Measurements from ENCODE around the gene CCDC195.
"Not testable (repeated sequence)": the region's sequence is repeated elsewhere in the genome, so short reads cannot be mapped to it uniquely, and the experiment has no call there.

Gene CCDC195

GRCh38 chr2:224671731-224672130 lies 44.4 kb downstream of the CCDC195 start:
- TF ChIP-seq, protein P1, sequence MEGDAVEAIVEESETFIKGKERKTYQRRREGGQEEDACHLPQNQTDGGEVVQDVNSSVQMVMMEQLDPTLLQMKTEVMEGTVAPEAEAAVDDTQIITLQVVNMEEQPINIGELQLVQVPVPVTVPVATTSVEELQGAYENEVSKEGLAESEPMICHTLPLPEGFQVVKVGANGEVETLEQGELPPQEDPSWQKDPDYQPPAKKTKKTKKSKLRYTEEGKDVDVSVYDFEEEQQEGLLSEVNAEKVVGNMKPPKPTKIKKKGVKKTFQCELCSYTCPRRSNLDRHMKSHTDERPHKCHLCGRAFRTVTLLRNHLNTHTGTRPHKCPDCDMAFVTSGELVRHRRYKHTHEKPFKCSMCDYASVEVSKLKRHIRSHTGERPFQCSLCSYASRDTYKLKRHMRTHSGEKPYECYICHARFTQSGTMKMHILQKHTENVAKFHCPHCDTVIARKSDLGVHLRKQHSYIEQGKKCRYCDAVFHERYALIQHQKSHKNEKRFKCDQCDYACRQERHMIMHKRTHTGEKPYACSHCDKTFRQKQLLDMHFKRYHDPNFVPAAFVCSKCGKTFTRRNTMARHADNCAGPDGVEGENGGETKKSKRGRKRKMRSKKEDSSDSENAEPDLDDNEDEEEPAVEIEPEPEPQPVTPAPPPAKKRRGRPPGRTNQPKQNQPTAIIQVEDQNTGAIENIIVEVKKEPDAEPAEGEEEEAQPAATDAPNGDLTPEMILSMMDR (IDR thresholded peaks at IDR 0.05; ENCODE audit: insufficient read depth, missing control alignments): no peak
- no peak for DNase-seq (ENCODE audit: insufficient read length, low spot score)
- no peak for FAIRE-seq

DNA sequence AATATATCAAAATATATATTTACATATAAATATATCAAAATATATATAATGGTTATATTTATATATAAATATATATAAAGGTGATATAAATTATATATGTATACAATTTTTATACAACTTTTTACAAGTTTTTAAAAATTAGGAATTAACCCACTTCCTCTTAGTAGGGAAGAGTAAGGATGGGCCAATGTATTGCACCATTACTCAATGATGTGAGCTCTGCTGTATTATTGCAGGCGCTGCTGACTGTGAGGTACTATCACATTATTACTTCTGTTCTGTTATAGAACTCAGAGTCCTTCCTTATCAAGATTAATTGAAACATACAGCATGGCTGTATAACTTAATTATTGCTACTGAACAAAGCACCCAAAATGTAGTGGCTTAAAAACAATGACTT lies 46.0 kb downstream of the CCDC195 start:
- TF ChIP-seq, protein P1 (IDR thresholded peaks at IDR 0.05; ENCODE audit: insufficient read depth, missing control alignments): no peak
- FAIRE-seq: no peak
- DNase-seq (ENCODE audit: insufficient read length, low spot score): no peak

GRCh38 chr2:224669449-224669848 lies 46.7 kb downstream of the CCDC195 start:
- TF ChIP-seq, protein P1 (IDR thresholded peaks at IDR 0.05; ENCODE audit: insufficient read depth, missing control alignments): no peak
- no peak for DNase-seq (ENCODE audit: insufficient read length, low spot score)
- no peak for FAIRE-seq

- TF ChIP-seq, protein P1 (IDR thresholded peaks at IDR 0.05; ENCODE audit: insufficient read depth, missing control alignments): no peak
- FAIRE-seq: no peak
- no peak for DNase-seq (ENCODE audit: insufficient read length, low spot score)
Measured at GRCh38 chr2:224668123-224668909, 47.8 kb downstream of the CCDC195 start.

DNA sequence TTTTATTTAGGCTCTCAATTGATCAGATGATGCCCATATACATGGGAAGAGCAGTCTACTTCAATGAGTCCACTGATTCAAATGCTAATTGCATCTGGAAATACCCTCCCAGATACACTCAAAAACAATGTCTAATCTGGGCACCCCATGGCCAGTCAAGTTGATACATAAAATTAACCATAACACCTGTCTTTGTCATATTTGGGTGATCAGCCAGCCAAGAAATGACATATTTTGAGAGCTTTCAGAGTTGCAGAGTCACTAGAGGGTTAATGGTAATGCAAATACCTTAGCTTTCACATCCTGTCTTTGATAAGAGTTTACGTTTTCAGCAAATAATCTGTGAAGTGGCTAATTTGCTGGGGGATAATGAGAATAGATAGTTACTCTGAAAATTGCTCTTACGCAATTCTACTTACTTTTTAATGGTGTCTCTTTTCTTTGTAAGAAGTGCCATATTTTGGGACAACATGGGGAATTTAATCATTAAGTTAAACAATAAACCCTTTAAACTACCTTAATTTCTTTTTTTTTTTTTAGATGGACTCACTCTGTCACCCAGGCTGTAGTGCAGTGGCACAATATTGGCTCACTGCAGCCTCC lies 49.1 kb downstream of the CCDC195 start:
- FAIRE-seq (no peak), DNase-seq (ENCODE audit: insufficient read length, low spot score) (no peak)
- TF ChIP-seq, protein P1 (IDR thresholded peaks at IDR 0.05; ENCODE audit: insufficient read depth, missing control alignments): no peak

- FAIRE-seq; DNase-seq (ENCODE audit: insufficient read length, low spot score): not testable (repeated sequence)
Measured at GRCh38 chr2:224663322-224663721, 52.8 kb downstream of the CCDC195 start.

GRCh38 chr2:224661708-224662107 lies 54.5 kb downstream of the CCDC195 start:
- FAIRE-seq; DNase-seq (ENCODE audit: insufficient read length, low spot score): not testable (repeated sequence)

DNA sequence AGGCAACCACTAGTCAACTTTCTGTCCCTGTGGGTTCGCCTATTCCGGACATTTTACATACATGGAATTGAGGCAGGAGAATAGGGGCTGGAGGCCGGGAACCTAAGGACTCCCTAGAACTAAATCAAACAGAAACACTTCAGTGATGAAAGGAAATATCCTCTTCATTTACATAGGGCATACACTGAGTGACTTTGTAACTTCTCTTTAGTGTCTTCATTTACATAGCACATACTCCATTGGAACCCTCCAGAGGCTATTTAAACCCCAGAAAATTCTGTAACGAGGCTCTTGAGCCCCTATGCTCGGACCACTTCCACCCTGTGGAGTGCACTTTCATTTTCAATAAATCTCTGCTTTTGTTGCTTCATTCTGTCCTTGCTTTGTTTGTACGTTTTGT lies 56.5 kb downstream of the CCDC195 start:
- FAIRE-seq (no peak), DNase-seq (ENCODE audit: insufficient read length, low spot score) (no peak)
- TF ChIP-seq, protein P1 (IDR thresholded peaks at IDR 0.05; ENCODE audit: insufficient read depth, missing control alignments): no peak

Measured in D721Med (cell line).